ENCODE measurements around the gene ZC3H10. TPM values are rescaled to one million over a fixed set of nuclear protein-coding genes. Genes with fewer than 3 reads are reported as not detected.
"Not testable (repeated sequence)": the region's sequence is repeated elsewhere in the genome, so short reads cannot be mapped to it uniquely, and the experiment has no call there.

ZC3H10 gene, protein sequence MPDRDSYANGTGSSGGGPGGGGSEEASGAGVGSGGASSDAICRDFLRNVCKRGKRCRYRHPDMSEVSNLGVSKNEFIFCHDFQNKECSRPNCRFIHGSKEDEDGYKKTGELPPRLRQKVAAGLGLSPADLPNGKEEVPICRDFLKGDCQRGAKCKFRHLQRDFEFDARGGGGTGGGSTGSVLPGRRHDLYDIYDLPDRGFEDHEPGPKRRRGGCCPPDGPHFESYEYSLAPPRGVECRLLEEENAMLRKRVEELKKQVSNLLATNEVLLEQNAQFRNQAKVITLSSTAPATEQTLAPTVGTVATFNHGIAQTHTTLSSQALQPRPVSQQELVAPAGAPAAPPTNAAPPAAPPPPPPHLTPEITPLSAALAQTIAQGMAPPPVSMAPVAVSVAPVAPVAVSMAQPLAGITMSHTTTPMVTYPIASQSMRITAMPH
- total RNA-seq (2021) (11.8 and 14.4 TPM in 2 replicates), Bru-seq, nascent RNA (percentile 77 among the genes with signal in this experiment), BruChase-seq, experiment 1, labeled RNA remaining after a 2-hour chase (percentile 83 among the genes with signal in this experiment), BruChase-seq, experiment 2, labeled RNA remaining after a 6-hour chase (percentile 76 among the genes with signal in this experiment)
- long read RNA-seq, full-length matches to known transcripts, result 15 of 16 reads
- long read RNA-seq, partial matches to known transcripts, result 0 of 16 reads
- long read RNA-seq, other reads (novel, unspliced or antisense), result 1 of 16 reads

DNA sequence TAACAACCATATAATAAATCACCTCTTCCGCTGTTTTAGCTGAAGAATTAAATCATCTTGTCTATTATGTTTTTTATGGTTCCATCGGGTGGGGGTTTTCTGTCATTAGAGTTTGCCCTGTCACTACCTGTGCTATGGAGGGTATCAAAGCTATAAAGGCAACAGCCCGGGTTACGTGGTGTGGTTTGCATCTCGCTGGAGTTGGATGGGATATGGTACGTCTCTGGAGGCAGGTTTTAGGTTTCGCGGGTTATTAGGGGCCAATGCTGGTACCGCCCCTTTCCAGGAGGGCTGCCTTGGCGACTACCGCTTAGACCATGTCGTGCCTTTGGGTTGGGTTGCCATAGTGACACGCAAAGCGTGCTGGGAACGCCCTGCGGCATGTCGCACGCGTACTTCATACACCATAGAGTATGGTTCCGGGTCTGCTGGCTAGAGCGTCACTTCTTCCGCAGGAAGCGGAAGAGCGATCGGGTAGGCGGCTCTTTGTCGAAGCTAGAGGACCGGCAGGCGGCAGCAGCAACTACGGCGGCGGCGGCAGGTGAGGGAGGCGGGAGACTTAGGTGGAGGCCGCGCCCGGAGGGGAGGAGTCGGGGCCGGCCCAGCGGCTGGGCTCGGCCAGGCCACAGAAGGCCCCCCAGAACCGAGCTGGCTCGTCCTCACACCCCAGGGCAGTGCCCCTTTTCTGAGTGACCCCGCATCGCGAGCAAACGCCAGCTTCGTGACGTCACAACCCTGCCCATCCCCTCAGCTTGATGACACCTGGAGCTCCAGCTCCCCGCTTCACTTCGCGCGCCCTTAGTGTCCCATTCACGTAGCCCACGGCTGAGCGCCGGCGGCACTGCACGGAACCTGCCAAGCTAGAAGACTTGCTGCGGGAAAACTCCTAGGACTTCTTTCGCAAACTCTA is at the start of gene ZC3H10:
Gene ZC3H10 (plus strand): TSS at position 489 of the 910 bp plus-strand sequence. CDS start 2,297 bp downstream, outside the sequence.
- TF ChIP-seq, protein P1, sequence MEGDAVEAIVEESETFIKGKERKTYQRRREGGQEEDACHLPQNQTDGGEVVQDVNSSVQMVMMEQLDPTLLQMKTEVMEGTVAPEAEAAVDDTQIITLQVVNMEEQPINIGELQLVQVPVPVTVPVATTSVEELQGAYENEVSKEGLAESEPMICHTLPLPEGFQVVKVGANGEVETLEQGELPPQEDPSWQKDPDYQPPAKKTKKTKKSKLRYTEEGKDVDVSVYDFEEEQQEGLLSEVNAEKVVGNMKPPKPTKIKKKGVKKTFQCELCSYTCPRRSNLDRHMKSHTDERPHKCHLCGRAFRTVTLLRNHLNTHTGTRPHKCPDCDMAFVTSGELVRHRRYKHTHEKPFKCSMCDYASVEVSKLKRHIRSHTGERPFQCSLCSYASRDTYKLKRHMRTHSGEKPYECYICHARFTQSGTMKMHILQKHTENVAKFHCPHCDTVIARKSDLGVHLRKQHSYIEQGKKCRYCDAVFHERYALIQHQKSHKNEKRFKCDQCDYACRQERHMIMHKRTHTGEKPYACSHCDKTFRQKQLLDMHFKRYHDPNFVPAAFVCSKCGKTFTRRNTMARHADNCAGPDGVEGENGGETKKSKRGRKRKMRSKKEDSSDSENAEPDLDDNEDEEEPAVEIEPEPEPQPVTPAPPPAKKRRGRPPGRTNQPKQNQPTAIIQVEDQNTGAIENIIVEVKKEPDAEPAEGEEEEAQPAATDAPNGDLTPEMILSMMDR (conservative IDR thresholded peaks at IDR 0.05; ENCODE audit: low read depth, low read length), result peak; percentile 61; the same call in 1 of the 2 replicates
- no peak for TF ChIP-seq EZH2 (IDR thresholded peaks at IDR 0.05; ENCODE audit: borderline replicate concordance, low read depth, low read length, poor library complexity, severe bottlenecking)
- ChIA-PET CTCF (interaction anchor here (0.6 to 1.6 kb wide), 8 partner anchors 10 to 180 kb away, joined by 3 to 17 read pairs (median 4); partner anchors contain the start of genes ESYT1, PA2G4 and SMARCC2), POLR2A (ENCODE audit: low non-redundant PET) (interaction anchor here (0.5 to 2.4 kb wide), 3 partner anchors 14 to 244 kb away, joined by 5 to 15 read pairs (median 6); partner anchors contain the start of gene PA2G4)
- peaks cover 13% of the 10 kb centered on the region for H3K4me1 ChIP-seq (ENCODE audit: insufficient read depth, low read length, poor library complexity, severe bottlenecking)
- peak within 1 kb of the TSS; percentile 71 for H3K4me3 ChIP-seq (ENCODE audit: low read depth, low read length, poor library complexity, severe bottlenecking)
- H3K36me3 ChIP-seq (ENCODE audit: insufficient read depth, low read length, poor library complexity, severe bottlenecking), result peaks cover 40% of the 10 kb centered on the region
- peak within 1 kb of the TSS; percentile 95 for H3K27ac ChIP-seq (ENCODE audit: low read depth, low read length, poor library complexity, severe bottlenecking)
- no peaks in the 10 kb centered on the region for H3K27me3 ChIP-seq (replicated peaks; ENCODE audit: insufficient read depth, low read depth, low read length, poor library complexity)
- peak; percentile 99 for DNase-seq (ENCODE audit: low spot score)
- BruUV-seq (replicated peaks), result no TSS peak
- intact Hi-C loops (cut with micrococcal nuclease; ENCODE audit: unreplicated experiment), result loop anchor here (2.0 to 10.0 kb wide), 5 partner anchors 71 to 517 kb away; partner anchors contain the start of genes BAZ2A and SMARCC2
- no peaks in the 10 kb centered on the region for H3K9me3 ChIP-seq (ENCODE audit: low read depth, low read length, poor library complexity, severe bottlenecking)

DNA sequence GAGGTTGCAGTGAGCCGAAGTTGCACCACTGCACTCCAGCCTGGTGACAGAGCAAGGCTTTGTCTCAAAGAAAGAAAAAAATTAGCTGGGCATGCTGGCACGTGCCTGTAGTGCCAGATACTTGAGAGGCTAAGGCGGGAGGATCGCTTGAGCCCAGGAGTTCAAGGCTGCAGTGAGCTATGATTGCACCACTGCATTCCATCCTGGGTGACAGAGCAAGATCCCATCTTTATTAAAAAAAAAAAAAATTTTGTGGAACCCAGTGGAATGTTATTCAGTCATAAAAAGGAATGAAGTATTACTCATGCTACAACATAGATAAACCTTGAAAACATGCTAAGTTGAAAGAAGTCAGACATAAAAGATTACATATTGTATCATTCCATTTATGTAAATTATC is 46.4 kb upstream of the ZC3H10 start:
- no peak for DNase-seq (ENCODE audit: low spot score)
- Histone ChIP-seq H3K27me3 (replicated peaks; ENCODE audit: insufficient read depth, low read depth, low read length, poor library complexity) (no peaks in the 10 kb centered on the region), H3K36me3 (ENCODE audit: insufficient read depth, low read length, poor library complexity, severe bottlenecking) (no peaks in the 10 kb centered on the region), H3K9me3 (ENCODE audit: low read depth, low read length, poor library complexity, severe bottlenecking) (no peaks in the 10 kb centered on the region), H3K27ac (ENCODE audit: low read depth, low read length, poor library complexity, severe bottlenecking) (no peak overlapping the region), H3K4me1 (ENCODE audit: insufficient read depth, low read length, poor library complexity, severe bottlenecking) (no peaks in the 10 kb centered on the region), H3K4me3 (ENCODE audit: low read depth, low read length, poor library complexity, severe bottlenecking) (no peak overlapping the region)
- ChIA-PET CTCF (no interaction called here), POLR2A (ENCODE audit: low non-redundant PET) (no interaction called here)
- intact Hi-C loops (cut with micrococcal nuclease; ENCODE audit: unreplicated experiment), result no loop called here
- BruUV-seq (replicated peaks), result no TSS peak
- no peak for TF ChIP-seq EZH2 (IDR thresholded peaks at IDR 0.05; ENCODE audit: borderline replicate concordance, low read depth, low read length, poor library complexity, severe bottlenecking)
- TF ChIP-seq, protein P1 (conservative IDR thresholded peaks at IDR 0.05; ENCODE audit: low read depth, low read length), result no peak

DNA sequence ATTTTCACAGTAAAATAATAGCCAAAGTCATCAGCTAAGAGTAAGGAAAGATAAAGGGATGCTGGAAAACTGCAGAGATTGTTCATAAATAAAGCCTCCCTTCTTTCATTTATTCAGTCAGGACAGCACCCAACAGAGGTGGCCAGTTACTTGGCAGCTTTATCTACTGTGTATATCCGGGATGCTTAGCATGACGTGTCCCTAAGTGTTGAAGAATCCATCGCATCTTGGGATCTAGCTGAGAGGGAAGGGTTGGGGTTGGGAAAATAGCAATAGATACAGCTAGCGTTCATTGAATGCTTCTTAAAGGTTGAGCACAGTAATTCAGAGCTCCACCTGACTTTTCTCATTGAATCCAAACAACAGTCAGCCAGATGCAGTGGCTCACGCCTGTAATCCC is 43.7 kb upstream of the ZC3H10 start:
- BruUV-seq (replicated peaks), result no TSS peak
- Histone ChIP-seq H3K4me1 (ENCODE audit: insufficient read depth, low read length, poor library complexity, severe bottlenecking) (no peaks in the 10 kb centered on the region), H3K27ac (ENCODE audit: low read depth, low read length, poor library complexity, severe bottlenecking) (no peak overlapping the region), H3K27me3 (replicated peaks; ENCODE audit: insufficient read depth, low read depth, low read length, poor library complexity) (no peaks in the 10 kb centered on the region), H3K9me3 (ENCODE audit: low read depth, low read length, poor library complexity, severe bottlenecking) (no peaks in the 10 kb centered on the region), H3K36me3 (ENCODE audit: insufficient read depth, low read length, poor library complexity, severe bottlenecking) (no peaks in the 10 kb centered on the region), H3K4me3 (ENCODE audit: low read depth, low read length, poor library complexity, severe bottlenecking) (no peak overlapping the region)
- ChIA-PET CTCF (interaction anchor here (0.7 kb wide), 1 partner anchor 27 kb away, joined by 3 read pairs; no protein-coding TSS in a partner anchor), POLR2A (ENCODE audit: low non-redundant PET) (no interaction called here)
- DNase-seq (ENCODE audit: low spot score), result no peak
- no peak for TF ChIP-seq EZH2 (IDR thresholded peaks at IDR 0.05; ENCODE audit: borderline replicate concordance, low read depth, low read length, poor library complexity, severe bottlenecking)
- TF ChIP-seq, protein P1 (conservative IDR thresholded peaks at IDR 0.05; ENCODE audit: low read depth, low read length), result no peak
- intact Hi-C loops (cut with micrococcal nuclease; ENCODE audit: unreplicated experiment), result no loop called here

DNA sequence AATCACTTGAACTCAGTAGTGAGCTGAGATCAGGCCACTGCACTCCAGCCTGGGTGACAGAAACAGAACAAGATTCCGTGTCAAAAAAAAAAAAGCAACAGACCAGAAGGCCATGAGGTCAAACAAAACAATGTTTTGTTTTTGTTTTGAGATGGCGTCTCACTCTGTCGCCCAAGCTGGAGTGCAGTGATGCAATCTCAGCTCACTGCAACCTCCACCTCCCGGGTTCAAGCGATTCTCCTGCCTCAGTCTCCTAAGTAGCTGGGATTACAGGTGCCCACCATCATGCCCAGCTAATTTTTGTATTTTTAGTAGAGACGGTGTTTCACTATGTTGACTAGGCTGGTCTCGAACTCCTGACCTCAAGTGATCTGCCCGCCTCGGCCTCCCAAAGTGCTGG is 40.1 kb upstream of the ZC3H10 start:
- not testable (repeated sequence) for DNase-seq (ENCODE audit: low spot score)

More for the DNA sequence above, 40.1 kb upstream of the ZC3H10 start:
- H3K27me3 ChIP-seq (replicated peaks; ENCODE audit: insufficient read depth, low read depth, low read length, poor library complexity); BruUV-seq (replicated peaks); H3K36me3 ChIP-seq (ENCODE audit: insufficient read depth, low read length, poor library complexity, severe bottlenecking); POLR2A ChIA-PET (ENCODE audit: low non-redundant PET); H3K4me1 ChIP-seq (ENCODE audit: insufficient read depth, low read length, poor library complexity, severe bottlenecking); H3K27ac ChIP-seq (ENCODE audit: low read depth, low read length, poor library complexity, severe bottlenecking); intact Hi-C loops (cut with micrococcal nuclease; ENCODE audit: unreplicated experiment); H3K9me3 ChIP-seq (ENCODE audit: low read depth, low read length, poor library complexity, severe bottlenecking); H3K4me3 ChIP-seq (ENCODE audit: low read depth, low read length, poor library complexity, severe bottlenecking): not testable (repeated sequence)
- CTCF ChIA-PET, result interaction anchor here (0.7 kb wide), 3 partner anchors 145 to 1230 kb away, joined by 3 to 4 read pairs (median 3); partner anchors contain the start of gene RBMS2

Measured in A673 (cell line).